HEK293 (cell line): Measurements from ENCODE around the gene NMB.

Source experiments
- CTCF ChIA-PET: fragments of 350-600 bp; formaldehyde crosslinking; extraction: SDS; loops from one replicate; lab custom pipeline; 2021; ENCODE audit warnings: antibody characterized with exemption; lab: Yijun Ruan, JAX
- POLR2A ChIA-PET: fragments of 300-600 bp; formaldehyde crosslinking; extraction: SDS; loops from one replicate; lab custom pipeline; 2020; ENCODE audit warnings: antibody characterized with exemption, inconsistent platforms; lab: Yijun Ruan, JAX
- H3K27ac ChIP-seq: fragments of 200-500 bp; sonication (Bioruptor generic); 2 replicates; pipeline ENCODE4 v1.5.1; 2014; ENCODE audit warnings: low read depth, low read length, control low read depth, inconsistent platforms; ENCODE audit errors: extremely low read depth
- H3K36me3 ChIP-seq, 2 experiments: fragments of 200-500 bp in 1 of 2; sonication (Bioruptor generic) in 1 of 2; 1 replicate in 1 of 2; 2 replicates in 1 of 2; pipeline ENCODE4 v1.5.1; 2014 to 2017; ENCODE audit warnings: inconsistent platforms in 2 of 2, low read length in 2 of 2; ENCODE audit not compliant: control insufficient read depth in 2 of 2, insufficient read depth in 1 of 2
- H3K4me1 ChIP-seq: fragments of 200-500 bp; sonication (Bioruptor generic); 2 replicates; pipeline ENCODE4 v1.5.1; 2014; ENCODE audit warnings: mild to moderate bottlenecking, low read length, inconsistent platforms; ENCODE audit not compliant: control insufficient read depth, insufficient read depth
- H3K4me3 ChIP-seq: 2 replicates; pipeline ENCODE4 v1.5.1; 2011; ENCODE audit warnings: low read depth, mild to moderate bottlenecking, control low read depth, low read length, moderate library complexity
- H3K9me3 ChIP-seq: fragments of 200-500 bp; sonication (Bioruptor generic); 2 replicates; pipeline ENCODE4 v1.5.1; 2014; ENCODE audit warnings: low read depth, low read length, inconsistent platforms; ENCODE audit not compliant: control insufficient read depth, insufficient read depth
- ELK4 ChIP-seq: IDR thresholded peaks from 2 replicates; pipeline ENCODE4 v1.6.1; 2011; ENCODE audit warnings: mild to moderate bottlenecking, low read depth, low read length, borderline replicate concordance
- GLIS1 ChIP-seq: fragments of 450-650 bp; formaldehyde crosslinking; IDR thresholded peaks from 2 replicates; pipeline ENCODE4 v1.5.1; 2016; ENCODE audit warnings: missing biosample characterization, missing genetic modification characterization
- INSM2 ChIP-seq: fragments of 450-650 bp; formaldehyde crosslinking; IDR thresholded peaks from 2 replicates; pipeline ENCODE4 v1.5.1; 2016; ENCODE audit warnings: missing biosample characterization, missing genetic modification characterization
- PRDM1 ChIP-seq: fragments of 450-650 bp; formaldehyde crosslinking; IDR thresholded peaks from 2 replicates; pipeline ENCODE4; 2016; ENCODE audit warnings: missing biosample characterization, missing genetic modification characterization
- ZBTB6 ChIP-seq: fragments of 450-650 bp; formaldehyde crosslinking; IDR thresholded peaks from 2 replicates; pipeline ENCODE4 v1.5.1; 2017; ENCODE audit warnings: missing biosample characterization, missing genetic modification characterization
- ZNF140 ChIP-seq: fragments of 450-650 bp; formaldehyde crosslinking; IDR thresholded peaks from 2 replicates; pipeline ENCODE4 v1.5.1; 2016; ENCODE audit warnings: missing biosample characterization, missing genetic modification characterization
- ZNF155 ChIP-seq: fragments of 450-650 bp; formaldehyde crosslinking; IDR thresholded peaks from 2 replicates; pipeline ENCODE4 v1.5.1; 2016; ENCODE audit warnings: missing biosample characterization, missing genetic modification characterization
- ZNF239 ChIP-seq: fragments of 450-650 bp; formaldehyde crosslinking; IDR thresholded peaks from 2 replicates; pipeline ENCODE4 v1.5.1; 2016; ENCODE audit warnings: missing biosample characterization, missing genetic modification characterization
- ZNF274 ChIP-seq, 2 experiments: fragments of 200-500 bp in 1 of 2; fragments of 450-650 bp in 1 of 2; sonication (Bioruptor generic) in 1 of 2; formaldehyde crosslinking in 1 of 2; IDR thresholded peaks; 2 replicates each; pipeline versions ENCODE4 v1.5.1 to v1.6.1; 2014 to 2016; ENCODE audit warnings: borderline replicate concordance in 1 of 2, inconsistent platforms in 1 of 2, low read length in 1 of 2, missing biosample characterization in 1 of 2, missing genetic modification characterization in 1 of 2
- ZNF335 ChIP-seq: fragments of 450-650 bp; formaldehyde crosslinking; conservative IDR thresholded peaks from 2 replicates; pipeline ENCODE4 v1.5.1; 2016; ENCODE audit warnings: missing biosample characterization, missing genetic modification characterization
- ZNF366 ChIP-seq: fragments of 450-650 bp; formaldehyde crosslinking; conservative IDR thresholded peaks from 2 replicates; pipeline ENCODE4 v1.5.1; 2016; ENCODE audit warnings: missing biosample characterization, missing genetic modification characterization
- ZNF426 ChIP-seq: fragments of 450-650 bp; formaldehyde crosslinking; IDR thresholded peaks from 2 replicates; pipeline ENCODE4 v1.5.1; 2017; ENCODE audit warnings: missing biosample characterization, missing genetic modification characterization, mild to moderate bottlenecking, inconsistent platforms, moderate library complexity
- ZNF501 ChIP-seq: fragments of 450-650 bp; formaldehyde crosslinking; IDR thresholded peaks from 2 replicates; pipeline ENCODE4 v1.5.1; 2016; ENCODE audit warnings: missing biosample characterization, missing genetic modification characterization
- ZNF510 ChIP-seq: fragments of 450-650 bp; formaldehyde crosslinking; IDR thresholded peaks from 2 replicates; pipeline ENCODE4 v1.5.1; 2018; ENCODE audit warnings: mild to moderate bottlenecking, missing genetic modification characterization, missing biosample characterization; ENCODE audit not compliant: insufficient replicate concordance
- ZNF654 ChIP-seq: fragments of 450-650 bp; formaldehyde crosslinking; IDR thresholded peaks from 2 replicates; pipeline ENCODE4 v1.5.1; 2016; ENCODE audit warnings: low read depth, missing biosample characterization, missing genetic modification characterization
- ZNF843 ChIP-seq: fragments of 450-650 bp; formaldehyde crosslinking; IDR thresholded peaks from 2 replicates; pipeline ENCODE4 v1.5.1; 2016; ENCODE audit warnings: missing biosample characterization, missing genetic modification characterization
- ZSCAN5A ChIP-seq: fragments of 450-650 bp; formaldehyde crosslinking; IDR thresholded peaks from 2 replicates; pipeline ENCODE4 v1.5.1; 2016; ENCODE audit warnings: missing biosample characterization, missing genetic modification characterization
- TF ChIP-seq, protein P1 (sequence below): fragments of 450-650 bp; formaldehyde crosslinking; IDR thresholded peaks from 2 replicates; pipeline ENCODE4 v1.5.1; 2016; ENCODE audit warnings: missing biosample characterization, missing genetic modification characterization

The NMB gene

DNA sequence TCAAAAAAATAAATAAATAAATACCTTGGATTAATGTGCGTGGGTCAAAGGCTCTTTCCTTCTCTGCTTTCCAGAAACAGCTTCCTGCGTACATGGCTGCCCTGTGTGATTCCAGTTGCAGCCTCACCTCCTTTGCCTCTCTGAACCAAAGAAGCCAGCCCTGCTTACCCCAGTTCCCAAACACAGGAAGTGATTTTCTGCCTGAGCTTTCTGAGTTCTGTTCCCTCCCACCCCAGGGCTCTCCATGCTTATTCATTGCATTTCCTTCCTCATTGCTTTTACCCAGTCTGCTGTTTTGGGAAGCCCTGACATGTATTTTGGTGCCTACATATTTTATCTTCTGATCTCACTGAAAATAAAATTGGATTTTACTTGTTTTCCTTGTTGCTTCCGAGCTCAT lies 41.8 kb downstream of the NMB start:
- H3K4me1 ChIP-seq, result no peaks in the 10 kb centered on the region

DNA sequence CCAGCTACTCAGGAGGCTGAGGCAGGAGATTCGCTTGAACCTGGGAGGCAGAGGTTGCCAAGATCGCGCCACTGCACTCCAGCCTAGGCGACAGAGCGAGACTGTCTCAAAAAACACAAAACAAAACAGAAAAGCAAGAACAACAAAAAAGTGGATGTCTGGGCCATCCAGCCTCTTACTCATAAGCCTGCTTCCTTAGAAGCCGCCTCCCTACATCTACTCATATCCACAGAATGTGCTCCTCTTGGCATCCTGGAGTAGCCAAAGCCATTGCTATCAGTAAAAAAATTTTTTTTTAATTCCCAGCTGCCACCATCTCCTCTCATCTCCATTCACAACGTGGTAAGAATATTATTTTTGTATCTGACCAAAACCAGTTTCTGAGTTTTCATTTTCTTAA lies 46.4 kb downstream of the NMB start:
- TF ChIP-seq, protein P1, sequence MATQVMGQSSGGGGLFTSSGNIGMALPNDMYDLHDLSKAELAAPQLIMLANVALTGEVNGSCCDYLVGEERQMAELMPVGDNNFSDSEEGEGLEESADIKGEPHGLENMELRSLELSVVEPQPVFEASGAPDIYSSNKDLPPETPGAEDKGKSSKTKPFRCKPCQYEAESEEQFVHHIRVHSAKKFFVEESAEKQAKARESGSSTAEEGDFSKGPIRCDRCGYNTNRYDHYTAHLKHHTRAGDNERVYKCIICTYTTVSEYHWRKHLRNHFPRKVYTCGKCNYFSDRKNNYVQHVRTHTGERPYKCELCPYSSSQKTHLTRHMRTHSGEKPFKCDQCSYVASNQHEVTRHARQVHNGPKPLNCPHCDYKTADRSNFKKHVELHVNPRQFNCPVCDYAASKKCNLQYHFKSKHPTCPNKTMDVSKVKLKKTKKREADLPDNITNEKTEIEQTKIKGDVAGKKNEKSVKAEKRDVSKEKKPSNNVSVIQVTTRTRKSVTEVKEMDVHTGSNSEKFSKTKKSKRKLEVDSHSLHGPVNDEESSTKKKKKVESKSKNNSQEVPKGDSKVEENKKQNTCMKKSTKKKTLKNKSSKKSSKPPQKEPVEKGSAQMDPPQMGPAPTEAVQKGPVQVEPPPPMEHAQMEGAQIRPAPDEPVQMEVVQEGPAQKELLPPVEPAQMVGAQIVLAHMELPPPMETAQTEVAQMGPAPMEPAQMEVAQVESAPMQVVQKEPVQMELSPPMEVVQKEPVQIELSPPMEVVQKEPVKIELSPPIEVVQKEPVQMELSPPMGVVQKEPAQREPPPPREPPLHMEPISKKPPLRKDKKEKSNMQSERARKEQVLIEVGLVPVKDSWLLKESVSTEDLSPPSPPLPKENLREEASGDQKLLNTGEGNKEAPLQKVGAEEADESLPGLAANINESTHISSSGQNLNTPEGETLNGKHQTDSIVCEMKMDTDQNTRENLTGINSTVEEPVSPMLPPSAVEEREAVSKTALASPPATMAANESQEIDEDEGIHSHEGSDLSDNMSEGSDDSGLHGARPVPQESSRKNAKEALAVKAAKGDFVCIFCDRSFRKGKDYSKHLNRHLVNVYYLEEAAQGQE (tag by site-specific recombination), result no peak
- TF ChIP-seq ZNF155 (no peak), ZNF426 (no peak), ZNF366 (tag by site-specific recombination) (no peak), ELK4 (no peak), ZNF335 (tag by site-specific recombination) (no peak), ZNF274 (IDR thresholded peaks at IDR 0.05; ENCODE audit: low read length) (no peak), ZNF274 (tag by site-specific recombination; IDR thresholded peaks at IDR 0.05; ENCODE audit: borderline replicate concordance) (no peak), ZSCAN5A (tag by site-specific recombination) (no peak), ZNF140 (no peak), ZNF501 (no peak), ZNF239 (tag by site-specific recombination) (no peak), PRDM1 (tag by site-specific recombination) (no peak), ZNF510 (no peak), ZBTB6 (no peak), INSM2 (tag by site-specific recombination) (no peak), GLIS1 (no peak)
- Histone ChIP-seq H3K27ac (0 out of 2 replicates have a peak overlapping the region, but pooled peaks have one; percentile 1), H3K9me3 (no peaks in the 10 kb centered on the region), H3K4me1 (no peaks in the 10 kb centered on the region), H3K36me3 (peaks cover 11 to 18% of the 10 kb centered on the region in 2 experiments; a peak in 2 of 3 replicates), H3K4me3 (no peak overlapping the region)
- ChIA-PET POLR2A (no interaction called here), CTCF (no interaction called here)

More for the DNA sequence above, 41.8 kb downstream of the NMB start:
- Histone ChIP-seq H3K36me3 (peaks cover 3 to 8% of the 10 kb centered on the region in 2 experiments; a peak in 2 of 3 replicates), H3K27ac (no peak overlapping the region), H3K4me3 (no peak overlapping the region), H3K9me3 (no peaks in the 10 kb centered on the region)
- CTCF ChIA-PET, result interaction anchor here (0.6 kb wide), 1 partner anchor 45 kb away, joined by 3 read pairs; no protein-coding TSS in a partner anchor
- no peak for TF ChIP-seq ZNF654 (tag by site-specific recombination)
- no peak for TF ChIP-seq ZNF843 (tag by site-specific recombination)
- POLR2A ChIA-PET, result no interaction called here
